ENCODE results near the gene RBFOX1. TPM values are rescaled to one million over a fixed set of nuclear protein-coding genes. Genes with fewer than 3 reads are reported as not detected.

Gene RBFOX1
- total RNA-seq, 1 donor from 2014 or later, result not detected

GRCh38 chr16:7399296-7399695 lies 66.7 kb downstream of the RBFOX1 start:
- Mint-ChIP-seq H3K9me3 (peaks cover 3% of the 10 kb centered on the region), H3K4me3 (no peak overlapping the region), H3K36me3 (ENCODE audit: low read depth) (no peaks in the 10 kb centered on the region), H3K27ac (no peak overlapping the region), H3K4me1 (no peaks in the 10 kb centered on the region), H3K27me3 (no peaks in the 10 kb centered on the region)
- CTCF ChIA-PET, result no interaction called here
- no peak for ATAC-seq (ENCODE audit: low read depth)
- DNase-seq, result no peak
- intact Hi-C loops (cut with micrococcal nuclease), result no loop called here
- TF ChIP-seq CTCF (IDR thresholded peaks at IDR 0.05), result no peak
- POLR2A ChIA-PET, result no interaction called here

- DNase-seq, result no peak
- POLR2A ChIA-PET, result no interaction called here
- CTCF ChIA-PET, result no interaction called here
- no peaks in the 10 kb centered on the region for H3K4me1 Mint-ChIP-seq
- peaks cover 3% of the 10 kb centered on the region for H3K9me3 Mint-ChIP-seq
- no peaks in the 10 kb centered on the region for H3K27me3 Mint-ChIP-seq
- no peaks in the 10 kb centered on the region for H3K36me3 Mint-ChIP-seq (ENCODE audit: low read depth)
- H3K4me3 Mint-ChIP-seq, result no peak overlapping the region
- ATAC-seq (ENCODE audit: low read depth), result no peak
- no peak for TF ChIP-seq CTCF (IDR thresholded peaks at IDR 0.05)
- intact Hi-C loops (cut with micrococcal nuclease), result no loop called here
- H3K27ac Mint-ChIP-seq, result no peak overlapping the region
These were observed 67.7 kb downstream of the RBFOX1 start for GRCh38 chr16:7400117-7400890.

DNA sequence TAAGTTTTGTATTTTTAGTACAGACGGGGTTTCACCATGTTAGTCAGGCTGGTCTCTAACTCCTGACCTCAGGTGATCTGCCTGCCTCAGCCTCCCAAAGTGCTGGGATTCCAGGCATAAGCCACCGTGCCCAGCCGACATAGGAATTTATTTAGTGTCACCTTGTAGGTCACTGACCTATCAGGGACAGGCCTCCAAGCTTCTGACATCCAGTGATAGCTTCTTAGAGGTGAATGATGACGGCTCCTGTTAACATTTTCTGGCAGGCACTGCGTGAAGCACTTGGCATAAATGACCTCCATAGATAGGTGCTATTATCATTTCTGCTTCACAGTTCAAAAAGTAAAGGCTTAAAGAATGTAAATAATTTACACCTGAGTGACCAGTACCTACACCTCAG lies 71.6 kb downstream of the RBFOX1 start:
- peaks cover 6% of the 10 kb centered on the region for H3K9me3 Mint-ChIP-seq
- ATAC-seq (ENCODE audit: low read depth) (no peak), DNase-seq (no peak)
- H3K4me1 Mint-ChIP-seq, result no peaks in the 10 kb centered on the region
- no peak overlapping the region for H3K4me3 Mint-ChIP-seq
- ChIA-PET CTCF (no interaction called here), POLR2A (no interaction called here)
- no peaks in the 10 kb centered on the region for H3K36me3 Mint-ChIP-seq (ENCODE audit: low read depth)
- intact Hi-C loops (cut with micrococcal nuclease), result no loop called here
- no peak for TF ChIP-seq CTCF (IDR thresholded peaks at IDR 0.05)
- H3K27me3 Mint-ChIP-seq, result no peaks in the 10 kb centered on the region
- H3K27ac Mint-ChIP-seq, result no peak overlapping the region

- H3K4me3 Mint-ChIP-seq, result no peak overlapping the region
- no peak overlapping the region for H3K27ac Mint-ChIP-seq
- H3K9me3 Mint-ChIP-seq, result peaks cover 6% of the 10 kb centered on the region
- POLR2A ChIA-PET, result no interaction called here
- no peaks in the 10 kb centered on the region for H3K36me3 Mint-ChIP-seq (ENCODE audit: low read depth)
- no peaks in the 10 kb centered on the region for H3K4me1 Mint-ChIP-seq
- intact Hi-C loops (cut with micrococcal nuclease), result no loop called here
- ATAC-seq (ENCODE audit: low read depth) (no peak), DNase-seq (no peak)
- no peaks in the 10 kb centered on the region for H3K27me3 Mint-ChIP-seq
- CTCF ChIA-PET, result no interaction called here
- no peak for TF ChIP-seq CTCF (IDR thresholded peaks at IDR 0.05)
These were observed 72.5 kb downstream of the RBFOX1 start for GRCh38 chr16:7405166-7405565.

- Mint-ChIP-seq H3K27ac (no peak overlapping the region), H3K4me3 (no peak overlapping the region), H3K4me1 (no peaks in the 10 kb centered on the region), H3K9me3 (peaks cover 3% of the 10 kb centered on the region), H3K27me3 (no peaks in the 10 kb centered on the region), H3K36me3 (ENCODE audit: low read depth) (no peaks in the 10 kb centered on the region)
- ATAC-seq (ENCODE audit: low read depth) (no peak), DNase-seq (no peak)
- CTCF ChIA-PET, result no interaction called here
- no peak for TF ChIP-seq CTCF (IDR thresholded peaks at IDR 0.05)
- intact Hi-C loops (cut with micrococcal nuclease), result no loop called here
- POLR2A ChIA-PET, result no interaction called here
These were observed 76.2 kb downstream of the RBFOX1 start for GRCh38 chr16:7408700-7409365.
